ENCODE results near the gene CELSR1. TPM values are rescaled to one million over a fixed set of nuclear protein-coding genes. Genes with fewer than 3 reads are reported as not detected.

Gene CELSR1
- total RNA-seq, 1 experiment from 2014 or later: 19.6 TPM

DNA sequence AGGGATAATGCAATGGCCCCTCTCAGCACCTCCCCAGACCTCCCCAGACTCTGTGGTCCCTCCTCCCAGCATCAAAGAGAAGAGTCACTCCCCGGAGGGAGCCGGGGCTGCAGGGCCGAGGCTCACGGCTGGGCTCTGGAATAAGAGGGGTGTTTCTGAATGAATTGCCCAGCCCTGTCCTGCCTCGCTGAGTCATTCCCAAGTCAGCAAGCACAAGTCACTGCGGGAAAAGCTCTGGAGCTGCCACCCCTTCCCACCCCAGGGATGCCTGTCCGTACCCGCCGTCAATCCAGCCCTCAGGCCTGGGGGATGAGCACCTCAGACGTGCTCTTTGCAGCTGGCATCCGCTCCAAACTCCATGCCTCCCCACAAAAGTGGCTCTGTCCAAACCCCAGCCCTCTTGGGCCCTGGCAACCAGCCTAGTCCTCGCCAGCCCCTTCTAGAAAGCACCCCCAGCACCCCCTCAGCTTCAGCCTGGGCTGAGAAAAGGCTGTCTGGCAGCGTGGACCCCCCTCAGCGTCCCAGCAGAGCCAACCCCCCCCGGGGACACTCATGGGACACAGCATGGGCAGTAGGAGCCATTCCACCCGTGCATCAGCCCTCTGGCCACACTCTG lies 22.7 kb downstream of the CELSR1 start:
- Histone ChIP-seq H3K4me1 (ENCODE audit: control insufficient read depth in 1 of 2, insufficient read depth in 2 of 2, low read length in 2 of 2) (peaks cover 9 to 18% of the 10 kb centered on the region in 2 experiments), H3K4me3 (replicated peaks in 1 of 2; ENCODE audit: low read depth in 1 of 2, low read length in 2 of 2) (no peak overlapping the region; a peak in 1 of 4 replicates), H3K79me2 (ENCODE audit: insufficient read depth, low read length) (peaks cover 3% of the 10 kb centered on the region; the same call in 1 of the 2 replicates), H3K27me3 (ENCODE audit: insufficient read depth, low read length) (no peaks in the 10 kb centered on the region), H3K9me2 (ENCODE audit: insufficient read depth) (no peaks in the 10 kb centered on the region), H3K9me3 (ENCODE audit: control insufficient read depth in 1 of 2, insufficient read depth in 1 of 2, low read depth in 1 of 2, low read length in 2 of 2) (no peaks in the 10 kb centered on the region), H3K36me3 (ENCODE audit: control insufficient read depth in 1 of 2, insufficient read depth in 2 of 2, low read length in 2 of 2) (no peaks in the 10 kb centered on the region), H4K20me1 (ENCODE audit: insufficient read depth) (no peaks in the 10 kb centered on the region), H3K4me2 (ENCODE audit: low read length) (peak overlapping the region; percentile 65), H3K9ac (ENCODE audit: low read length) (peak overlapping the region; percentile 48), H3K27ac (ENCODE audit: low read depth, low read length) (peak overlapping the region; percentile 22; the same call in 1 of the 2 replicates), H2AFZ (ENCODE audit: low read depth, low read length, poor library complexity, severe bottlenecking) (no peak overlapping the region)
- intact Hi-C loops (cut with micrococcal nuclease): no loop called here
- BruUV-seq (replicated peaks): no TSS peak
- RAD21 ChIA-PET (ENCODE audit: low non-redundant PET in 1 of 2, low total read pairs in 2 of 2, uncharacterized antibody in 2 of 2, unreplicated experiment in 2 of 2): no interaction called here
- ATAC-seq (peak; percentile 79), DNase-seq (ENCODE audit: low read depth, low spot score) (no peak)
- CTCF ChIA-PET: no interaction called here
- peak; percentile 48; the same call in 1 of the 2 replicates for TF ChIP-seq FOSL1 (IDR thresholded peaks at IDR 0.05; ENCODE audit: low read depth)
- TF ChIP-seq ZFX (IDR thresholded peaks at IDR 0.05): no peak
- POLR2A ChIA-PET: no interaction called here

DNA sequence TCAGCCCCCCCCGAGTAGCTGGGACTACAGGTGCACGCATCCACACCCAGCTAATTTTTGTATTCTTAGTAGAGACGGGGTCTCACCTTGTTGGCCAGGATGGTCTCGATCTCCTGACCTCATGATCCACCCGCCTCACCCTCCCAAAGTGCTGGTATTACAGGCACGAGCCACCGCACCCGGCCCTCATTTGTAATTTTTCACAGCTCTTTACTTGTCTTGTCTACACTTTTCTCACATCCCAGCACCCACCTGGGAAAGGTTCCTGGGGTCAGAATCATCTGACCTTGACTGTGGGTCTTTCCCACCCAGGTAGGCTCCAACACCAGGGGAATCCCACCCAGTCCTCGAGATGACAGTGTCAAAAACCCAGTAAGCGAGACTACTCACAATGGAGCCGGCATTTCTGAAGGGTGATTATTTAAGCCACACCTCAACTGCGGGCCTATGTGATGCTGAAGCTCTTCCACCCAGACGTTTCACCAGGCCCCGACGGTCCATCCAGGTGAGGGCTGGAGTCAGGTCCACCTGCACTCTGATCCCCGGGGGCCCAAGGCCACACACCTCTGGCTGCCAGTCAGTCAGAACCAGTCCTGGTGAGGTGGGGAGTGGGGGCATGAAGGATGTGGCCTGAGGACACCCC lies 23.4 kb downstream of the CELSR1 start:
- Histone ChIP-seq H3K4me3 (replicated peaks in 1 of 2; ENCODE audit: low read depth in 1 of 2, low read length in 2 of 2) (no peak overlapping the region), H3K9me2 (ENCODE audit: insufficient read depth) (no peaks in the 10 kb centered on the region), H3K79me2 (ENCODE audit: insufficient read depth, low read length) (peaks cover 3% of the 10 kb centered on the region; the same call in 1 of the 2 replicates), H4K20me1 (ENCODE audit: insufficient read depth) (no peaks in the 10 kb centered on the region), H3K9me3 (ENCODE audit: control insufficient read depth in 1 of 2, insufficient read depth in 1 of 2, low read depth in 1 of 2, low read length in 2 of 2) (no peaks in the 10 kb centered on the region), H3K27me3 (ENCODE audit: insufficient read depth, low read length) (no peaks in the 10 kb centered on the region), H3K9ac (ENCODE audit: low read length) (peak overlapping the region; percentile 48; the same call in 1 of the 2 replicates), H3K27ac (ENCODE audit: low read depth, low read length) (0 out of 2 replicates have a peak overlapping the region, but pooled peaks have one; percentile 22), H2AFZ (ENCODE audit: low read depth, low read length, poor library complexity, severe bottlenecking) (no peak overlapping the region), H3K4me1 (ENCODE audit: control insufficient read depth in 1 of 2, insufficient read depth in 2 of 2, low read length in 2 of 2) (peaks cover 9 to 18% of the 10 kb centered on the region in 2 experiments), H3K4me2 (ENCODE audit: low read length) (peak overlapping the region; percentile 65), H3K36me3 (ENCODE audit: control insufficient read depth in 1 of 2, insufficient read depth in 2 of 2, low read length in 2 of 2) (no peaks in the 10 kb centered on the region)
- intact Hi-C loops (cut with micrococcal nuclease): no loop called here
- ChIA-PET RAD21 (ENCODE audit: low non-redundant PET in 1 of 2, low total read pairs in 2 of 2, uncharacterized antibody in 2 of 2, unreplicated experiment in 2 of 2) (interaction anchor here in 1 of 2 experiments (0.6 kb wide), 1 partner anchor 13 kb away, joined by 6 read pairs; no protein-coding TSS in a partner anchor), POLR2A (no interaction called here), CTCF (no interaction called here)
- ATAC-seq (0 out of 2 replicates have a peak, but pooled peaks have one; percentile 13), DNase-seq (ENCODE audit: low read depth, low spot score) (no peak)
- BruUV-seq (replicated peaks): no TSS peak
- TF ChIP-seq FOSL1 (IDR thresholded peaks at IDR 0.05; ENCODE audit: low read depth) (no peak), EGR1 (IDR thresholded peaks at IDR 0.05; ENCODE audit: low read depth) (no peak), YY1 (IDR thresholded peaks at IDR 0.05; ENCODE audit: extremely low read depth, insufficient replicate concordance, low read depth, low read length) (no peak), EZH2 (IDR thresholded peaks at IDR 0.05) (no peak), SP1 (IDR thresholded peaks at IDR 0.05; ENCODE audit: low read depth) (no peak), SIN3A (IDR thresholded peaks at IDR 0.05; ENCODE audit: low read depth) (no peak)
- TF ChIP-seq, protein P1, sequence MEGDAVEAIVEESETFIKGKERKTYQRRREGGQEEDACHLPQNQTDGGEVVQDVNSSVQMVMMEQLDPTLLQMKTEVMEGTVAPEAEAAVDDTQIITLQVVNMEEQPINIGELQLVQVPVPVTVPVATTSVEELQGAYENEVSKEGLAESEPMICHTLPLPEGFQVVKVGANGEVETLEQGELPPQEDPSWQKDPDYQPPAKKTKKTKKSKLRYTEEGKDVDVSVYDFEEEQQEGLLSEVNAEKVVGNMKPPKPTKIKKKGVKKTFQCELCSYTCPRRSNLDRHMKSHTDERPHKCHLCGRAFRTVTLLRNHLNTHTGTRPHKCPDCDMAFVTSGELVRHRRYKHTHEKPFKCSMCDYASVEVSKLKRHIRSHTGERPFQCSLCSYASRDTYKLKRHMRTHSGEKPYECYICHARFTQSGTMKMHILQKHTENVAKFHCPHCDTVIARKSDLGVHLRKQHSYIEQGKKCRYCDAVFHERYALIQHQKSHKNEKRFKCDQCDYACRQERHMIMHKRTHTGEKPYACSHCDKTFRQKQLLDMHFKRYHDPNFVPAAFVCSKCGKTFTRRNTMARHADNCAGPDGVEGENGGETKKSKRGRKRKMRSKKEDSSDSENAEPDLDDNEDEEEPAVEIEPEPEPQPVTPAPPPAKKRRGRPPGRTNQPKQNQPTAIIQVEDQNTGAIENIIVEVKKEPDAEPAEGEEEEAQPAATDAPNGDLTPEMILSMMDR (IDR thresholded peaks at IDR 0.05 in 2 of 3, conservative IDR thresholded peaks at IDR 0.05 in 1 of 3; ENCODE audit: borderline replicate concordance in 1 of 3, insufficient read depth in 1 of 3, low read depth in 2 of 3, low read length in 2 of 3): no peak
- TF ChIP-seq, protein P2, sequence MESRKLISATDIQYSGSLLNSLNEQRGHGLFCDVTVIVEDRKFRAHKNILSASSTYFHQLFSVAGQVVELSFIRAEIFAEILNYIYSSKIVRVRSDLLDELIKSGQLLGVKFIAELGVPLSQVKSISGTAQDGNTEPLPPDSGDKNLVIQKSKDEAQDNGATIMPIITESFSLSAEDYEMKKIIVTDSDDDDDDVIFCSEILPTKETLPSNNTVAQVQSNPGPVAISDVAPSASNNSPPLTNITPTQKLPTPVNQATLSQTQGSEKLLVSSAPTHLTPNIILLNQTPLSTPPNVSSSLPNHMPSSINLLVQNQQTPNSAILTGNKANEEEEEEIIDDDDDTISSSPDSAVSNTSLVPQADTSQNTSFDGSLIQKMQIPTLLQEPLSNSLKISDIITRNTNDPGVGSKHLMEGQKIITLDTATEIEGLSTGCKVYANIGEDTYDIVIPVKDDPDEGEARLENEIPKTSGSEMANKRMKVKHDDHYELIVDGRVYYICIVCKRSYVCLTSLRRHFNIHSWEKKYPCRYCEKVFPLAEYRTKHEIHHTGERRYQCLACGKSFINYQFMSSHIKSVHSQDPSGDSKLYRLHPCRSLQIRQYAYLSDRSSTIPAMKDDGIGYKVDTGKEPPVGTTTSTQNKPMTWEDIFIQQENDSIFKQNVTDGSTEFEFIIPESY (IDR thresholded peaks at IDR 0.05; ENCODE audit: extremely low read depth, insufficient replicate concordance, low read length): no peak
- TF ChIP-seq, protein P3, sequence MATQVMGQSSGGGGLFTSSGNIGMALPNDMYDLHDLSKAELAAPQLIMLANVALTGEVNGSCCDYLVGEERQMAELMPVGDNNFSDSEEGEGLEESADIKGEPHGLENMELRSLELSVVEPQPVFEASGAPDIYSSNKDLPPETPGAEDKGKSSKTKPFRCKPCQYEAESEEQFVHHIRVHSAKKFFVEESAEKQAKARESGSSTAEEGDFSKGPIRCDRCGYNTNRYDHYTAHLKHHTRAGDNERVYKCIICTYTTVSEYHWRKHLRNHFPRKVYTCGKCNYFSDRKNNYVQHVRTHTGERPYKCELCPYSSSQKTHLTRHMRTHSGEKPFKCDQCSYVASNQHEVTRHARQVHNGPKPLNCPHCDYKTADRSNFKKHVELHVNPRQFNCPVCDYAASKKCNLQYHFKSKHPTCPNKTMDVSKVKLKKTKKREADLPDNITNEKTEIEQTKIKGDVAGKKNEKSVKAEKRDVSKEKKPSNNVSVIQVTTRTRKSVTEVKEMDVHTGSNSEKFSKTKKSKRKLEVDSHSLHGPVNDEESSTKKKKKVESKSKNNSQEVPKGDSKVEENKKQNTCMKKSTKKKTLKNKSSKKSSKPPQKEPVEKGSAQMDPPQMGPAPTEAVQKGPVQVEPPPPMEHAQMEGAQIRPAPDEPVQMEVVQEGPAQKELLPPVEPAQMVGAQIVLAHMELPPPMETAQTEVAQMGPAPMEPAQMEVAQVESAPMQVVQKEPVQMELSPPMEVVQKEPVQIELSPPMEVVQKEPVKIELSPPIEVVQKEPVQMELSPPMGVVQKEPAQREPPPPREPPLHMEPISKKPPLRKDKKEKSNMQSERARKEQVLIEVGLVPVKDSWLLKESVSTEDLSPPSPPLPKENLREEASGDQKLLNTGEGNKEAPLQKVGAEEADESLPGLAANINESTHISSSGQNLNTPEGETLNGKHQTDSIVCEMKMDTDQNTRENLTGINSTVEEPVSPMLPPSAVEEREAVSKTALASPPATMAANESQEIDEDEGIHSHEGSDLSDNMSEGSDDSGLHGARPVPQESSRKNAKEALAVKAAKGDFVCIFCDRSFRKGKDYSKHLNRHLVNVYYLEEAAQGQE (IDR thresholded peaks at IDR 0.05; ENCODE audit: low read depth): no peak
